CD4-positive, alpha-beta T cell treated with Interleukin-12 subunit alpha and Interleukin-12 subunit beta, for 1 hour (primary cell): ENCODE measurements around the gene HOXD3.

Experiments
- DNase-seq: peaks from one replicate; pipeline ENCODE4 v3.0.0-alpha.2; 2020

Gene HOXD3

DNA sequence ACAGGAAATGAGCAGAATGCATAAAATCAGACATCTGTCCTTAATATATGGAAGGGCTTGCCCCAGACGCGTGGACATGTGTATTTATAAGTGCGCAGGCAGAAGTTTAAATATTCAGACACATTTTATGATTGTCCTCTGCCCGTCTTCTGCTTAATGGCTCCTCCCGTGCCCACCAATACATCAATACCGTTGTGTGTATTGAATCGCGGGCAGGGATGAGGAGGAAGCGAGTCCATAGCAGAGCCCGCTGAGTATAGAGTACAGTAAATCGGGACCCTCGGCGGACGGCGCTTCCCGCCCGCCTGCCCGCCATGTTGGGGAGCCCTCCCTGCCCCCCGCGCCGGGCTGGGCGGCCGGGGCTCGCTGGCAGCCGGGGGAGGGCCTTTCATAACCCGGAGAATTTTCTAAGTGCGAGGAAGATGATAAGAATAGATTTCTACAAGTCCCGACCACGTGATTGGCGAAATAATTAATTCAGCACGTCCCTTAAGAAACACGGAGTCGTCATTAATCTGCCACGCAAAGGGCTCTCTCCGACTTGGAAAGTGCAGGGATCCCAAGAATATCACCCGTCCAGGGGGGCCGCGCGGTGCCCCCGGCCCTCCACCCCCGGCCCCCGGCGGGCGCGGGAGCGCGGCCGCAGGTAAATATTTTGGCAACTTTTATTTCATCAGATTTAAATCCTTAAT lies at the start of gene HOXD3:
Gene HOXD3 (plus strand): TSS at position 501 of the 692 bp plus-strand sequence. CDS start 11,808 bp downstream, outside the sequence.
- DNase-seq = no peak

DNA sequence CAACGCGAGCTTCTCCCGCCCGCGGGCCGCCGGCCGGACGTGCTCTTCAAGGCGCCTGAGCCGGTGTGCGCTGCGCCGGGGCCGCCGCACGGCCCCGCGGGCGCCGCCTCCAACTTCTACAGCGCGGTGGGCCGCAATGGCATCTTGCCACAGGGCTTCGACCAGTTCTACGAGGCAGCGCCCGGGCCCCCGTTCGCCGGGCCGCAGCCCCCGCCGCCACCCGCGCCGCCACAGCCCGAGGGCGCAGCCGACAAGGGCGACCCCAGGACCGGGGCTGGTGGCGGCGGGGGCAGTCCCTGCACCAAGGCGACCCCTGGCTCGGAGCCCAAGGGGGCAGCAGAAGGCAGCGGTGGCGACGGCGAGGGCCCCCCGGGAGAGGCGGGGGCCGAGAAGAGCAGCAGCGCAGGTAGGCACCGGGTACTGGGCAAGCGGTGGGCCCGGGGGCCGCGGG lies 49.4 kb upstream of the HOXD3 start:
- no peak for DNase-seq

DNA sequence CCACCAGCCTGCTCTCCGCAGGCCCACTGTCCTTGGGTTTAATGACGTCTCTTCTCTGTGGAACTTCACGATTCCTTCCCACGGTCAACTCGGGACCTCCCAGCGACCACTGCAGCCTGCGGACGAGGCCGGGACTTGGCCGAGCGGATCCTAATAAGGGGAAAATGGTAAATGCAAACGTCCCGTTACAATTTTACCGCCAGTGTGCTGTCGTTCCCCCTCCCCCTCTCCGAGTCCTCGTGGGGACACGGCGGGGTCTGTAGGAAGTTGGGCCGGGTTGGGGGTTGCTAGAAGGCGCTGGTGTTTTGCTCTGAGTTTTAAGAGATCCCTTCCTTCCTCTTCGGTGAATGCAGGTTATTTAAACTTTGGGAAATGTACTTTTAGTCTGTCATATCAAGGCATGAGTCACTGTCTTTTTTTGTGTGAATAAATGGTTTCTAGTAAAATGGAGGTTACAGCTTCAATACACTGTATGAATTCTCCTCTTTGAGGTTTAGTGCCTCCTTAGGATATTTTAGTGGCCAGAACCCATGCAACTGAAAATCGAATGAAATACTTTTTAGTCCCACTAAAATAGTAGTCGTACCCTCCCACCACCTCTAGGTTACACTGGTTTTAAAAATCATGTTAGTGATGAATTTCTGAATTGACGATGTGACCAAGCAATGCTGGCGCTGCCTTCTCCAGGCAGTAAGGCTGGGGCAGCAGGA lies 47.8 kb upstream of the HOXD3 start:
- DNase-seq = no peak

DNA sequence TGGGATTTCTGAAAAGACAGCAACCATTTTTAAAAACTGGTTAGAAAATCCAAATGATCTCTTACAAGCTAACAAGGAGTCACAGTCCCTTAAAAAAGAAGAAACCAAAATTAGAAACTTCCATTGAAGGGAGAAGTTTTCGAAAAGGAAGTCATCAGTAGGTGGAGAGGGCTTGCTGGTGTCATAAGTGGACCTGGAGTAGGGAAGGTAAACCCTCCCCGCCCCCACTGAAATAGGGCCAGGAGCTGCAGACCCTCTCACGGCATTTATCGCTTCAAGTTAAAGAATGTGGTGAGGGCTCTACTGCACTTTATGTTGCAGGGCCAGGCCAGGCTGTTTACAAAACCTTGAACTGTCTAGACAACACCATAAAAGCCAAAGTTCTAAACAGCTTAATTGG lies 47.2 kb upstream of the HOXD3 start:
- DNase-seq = no peak

DNA sequence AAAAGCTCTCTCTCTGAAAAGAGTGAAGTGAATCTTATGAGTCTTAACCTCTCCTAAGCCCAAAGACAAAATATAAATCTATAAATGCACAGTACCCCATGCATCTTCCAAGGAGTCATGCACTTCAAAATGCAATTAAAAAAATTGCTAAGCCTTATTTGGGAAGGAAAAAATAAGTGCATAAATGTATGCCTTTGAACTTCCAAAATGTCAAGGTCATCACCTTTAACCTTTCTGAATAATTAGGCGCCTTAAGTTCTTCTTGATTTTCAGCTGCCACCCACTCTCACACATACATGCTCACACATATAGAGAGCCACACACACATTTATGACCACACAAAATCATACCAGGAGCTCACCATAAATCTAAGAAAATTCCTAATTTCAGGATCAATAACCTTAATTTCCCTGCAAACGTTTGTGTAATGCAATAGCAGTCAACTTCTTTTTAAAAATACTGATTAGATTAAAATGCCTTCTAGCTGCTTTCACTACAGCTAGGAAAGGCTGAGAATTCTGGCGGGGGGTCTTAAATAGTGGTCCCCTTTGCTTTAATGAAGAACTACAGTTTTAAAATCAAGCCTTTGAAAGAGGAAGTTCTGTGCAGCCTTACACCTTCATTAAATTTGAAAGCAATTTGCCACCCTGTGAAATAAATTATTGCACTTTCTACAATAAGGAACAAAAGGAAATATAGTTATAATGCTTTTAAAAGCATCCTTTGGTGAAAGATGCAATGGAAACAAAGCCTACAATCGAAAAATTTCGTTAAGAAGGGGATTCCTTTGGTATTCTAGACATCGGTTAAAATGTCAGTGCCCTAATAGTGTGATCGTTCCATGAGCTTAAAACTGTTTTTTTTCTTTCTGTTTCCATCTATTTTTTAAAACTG lies 46.4 kb upstream of the HOXD3 start:
- DNase-seq = no peak

DNA sequence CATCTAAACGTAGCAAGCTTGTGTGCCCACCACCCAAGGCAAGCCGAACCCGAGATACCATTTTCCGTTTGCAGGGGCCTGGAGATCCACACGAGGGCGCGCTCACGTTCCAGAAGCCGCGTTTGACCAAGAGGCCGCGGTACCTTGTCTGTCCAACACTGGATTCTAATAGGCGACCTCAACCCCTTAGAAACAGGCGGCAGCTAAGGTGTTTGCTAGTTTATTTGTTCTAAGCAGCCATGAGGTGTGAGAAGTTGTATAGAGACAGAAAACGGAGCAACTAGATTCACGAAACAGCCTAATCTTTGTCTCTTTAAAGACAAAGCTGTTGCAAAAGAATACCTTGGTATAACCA lies 45.8 kb upstream of the HOXD3 start:
- DNase-seq = no peak

DNA sequence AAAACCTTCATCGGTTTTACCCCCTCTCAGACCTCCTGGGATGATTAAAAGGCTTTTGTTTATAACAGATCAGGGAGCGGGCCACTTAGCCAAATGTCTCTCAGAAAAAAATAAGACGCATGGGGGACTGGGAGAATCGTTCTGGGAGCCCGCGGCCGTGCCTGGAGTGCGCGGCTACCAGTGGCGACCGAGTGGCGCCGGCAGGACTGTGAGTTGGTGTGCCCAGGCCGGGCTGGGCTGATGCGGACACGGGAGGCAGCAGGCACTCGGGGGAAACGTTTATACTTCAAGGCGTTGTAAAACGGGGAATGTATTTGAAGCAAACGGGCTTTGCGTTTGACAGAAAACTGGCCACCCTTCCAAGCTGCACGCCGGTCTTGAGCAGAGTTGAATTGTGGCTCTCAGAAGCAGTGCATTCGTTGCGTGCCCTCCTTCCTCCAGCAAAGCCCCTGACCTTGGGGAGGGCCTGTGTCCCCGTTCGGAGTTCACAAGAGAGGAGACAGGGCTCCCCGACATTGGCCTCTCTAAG lies 45.2 kb upstream of the HOXD3 start:
- no peak for DNase-seq

DNA sequence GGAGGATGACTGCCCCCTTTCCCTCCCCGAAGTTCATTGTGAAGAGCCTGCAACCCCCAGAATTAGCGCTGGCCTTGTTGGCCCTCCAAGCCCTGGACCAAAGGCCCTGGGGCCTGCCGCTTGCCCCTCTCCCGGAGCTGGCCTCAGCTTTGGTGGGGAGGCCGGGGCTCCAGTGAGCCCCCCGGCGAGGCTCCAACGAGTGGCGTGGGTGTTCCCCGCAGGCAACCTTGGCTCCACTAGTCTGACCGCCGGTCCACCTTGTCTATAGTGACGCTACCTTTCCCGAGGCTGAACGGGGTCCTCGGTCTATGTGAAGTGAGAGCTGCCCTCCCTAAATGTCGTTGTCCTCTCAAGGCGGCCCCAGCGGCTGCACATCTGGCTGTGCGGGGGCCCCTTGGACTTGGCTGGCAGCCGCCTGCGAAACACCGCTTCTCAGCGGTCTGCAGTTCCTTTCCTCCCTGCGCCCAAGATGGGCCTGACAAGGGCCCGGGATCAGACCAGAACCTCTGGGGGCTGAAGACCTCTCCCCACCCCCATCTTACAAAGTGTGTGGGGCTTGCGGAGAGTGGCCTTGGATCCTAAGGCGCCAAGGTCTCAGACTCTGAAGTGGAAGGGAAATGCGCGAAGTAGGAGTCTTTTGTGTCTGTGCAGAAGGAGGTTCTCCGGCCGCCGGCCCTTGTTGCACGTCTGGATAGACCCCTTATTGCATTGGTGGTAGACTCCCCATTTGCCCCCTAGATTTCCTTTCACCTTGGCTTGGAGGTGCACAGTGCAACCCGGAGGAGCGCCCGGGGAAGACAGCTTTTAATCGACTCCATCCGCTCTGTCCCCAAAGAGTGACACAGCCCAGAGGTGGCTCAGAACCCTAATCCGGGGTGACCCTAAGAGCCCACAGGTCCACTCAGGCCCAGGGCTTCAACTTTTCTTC lies 44.5 kb upstream of the HOXD3 start:
- no peak for DNase-seq

DNA sequence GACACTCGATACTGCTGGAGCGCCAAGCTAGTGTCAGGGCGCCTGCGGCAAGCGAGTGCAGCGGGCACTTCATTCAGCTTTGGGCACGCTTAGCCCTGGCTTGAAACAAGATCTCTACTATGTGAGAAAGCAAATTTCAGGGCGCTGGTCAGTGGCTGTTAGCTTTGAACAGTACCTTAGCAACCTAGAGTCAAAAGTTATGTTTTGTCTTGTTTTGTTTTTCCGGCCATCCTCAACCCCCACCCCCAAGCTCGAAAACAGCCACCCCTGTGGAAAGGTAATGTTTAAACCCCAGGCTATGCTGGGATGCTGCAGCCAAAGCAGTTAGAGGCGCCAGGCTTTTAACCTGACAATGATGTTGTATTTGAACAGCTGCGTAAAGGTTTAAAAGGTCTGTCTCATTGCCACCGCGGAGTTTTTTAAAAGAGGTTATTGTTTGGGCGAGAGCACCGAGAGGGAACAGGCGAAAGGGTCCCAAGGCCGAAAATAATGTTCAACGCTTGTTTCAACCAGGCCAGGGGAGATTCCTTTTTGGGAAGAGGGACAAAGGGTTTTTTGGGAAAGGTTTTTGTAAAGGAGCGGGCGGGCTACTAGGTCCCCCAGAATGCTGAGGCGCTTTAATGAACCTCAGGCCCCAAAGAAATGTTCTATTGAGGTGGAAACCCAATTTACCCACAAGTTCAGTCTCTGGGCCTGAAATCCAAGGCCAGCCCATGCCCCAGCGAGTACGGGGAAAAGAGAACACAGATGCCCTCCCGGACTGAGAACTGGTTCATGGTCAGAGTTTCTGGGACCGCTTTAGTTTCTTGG lies 42.8 kb upstream of the HOXD3 start:
- no peak for DNase-seq

DNA sequence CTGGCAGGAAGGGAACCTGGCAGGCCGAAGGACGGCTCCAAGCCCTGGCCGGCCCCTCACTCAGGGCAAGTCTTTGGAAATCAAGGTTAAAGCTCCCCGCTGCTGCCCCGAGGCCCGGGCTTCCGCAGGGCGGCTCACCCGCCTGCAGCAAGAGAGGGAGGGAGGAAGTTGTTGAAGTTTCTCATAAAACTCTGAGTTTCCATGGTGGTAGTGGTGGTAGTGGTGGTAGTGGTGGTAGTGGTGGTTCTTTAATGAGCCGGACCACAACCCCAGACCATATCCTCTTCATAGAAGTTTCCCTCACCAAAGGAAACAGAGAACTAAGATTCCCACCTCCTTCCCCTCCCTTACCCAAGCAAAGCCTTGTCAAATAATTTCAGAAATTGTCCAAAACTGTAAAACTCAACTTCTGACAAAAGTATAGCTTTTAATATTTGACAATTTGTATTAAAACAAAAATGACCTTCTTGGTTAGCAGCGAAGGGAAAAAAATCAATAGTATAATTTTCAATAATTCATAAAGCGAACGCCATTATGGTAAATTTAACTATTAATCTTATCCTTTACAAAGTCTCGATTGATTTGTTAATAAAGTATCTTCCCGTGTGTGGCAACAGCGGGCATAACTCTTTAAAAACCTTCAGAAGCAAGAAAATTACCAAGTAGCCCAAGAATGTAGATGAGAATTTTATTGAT lies 42.0 kb upstream of the HOXD3 start:
- no peak for DNase-seq

DNA sequence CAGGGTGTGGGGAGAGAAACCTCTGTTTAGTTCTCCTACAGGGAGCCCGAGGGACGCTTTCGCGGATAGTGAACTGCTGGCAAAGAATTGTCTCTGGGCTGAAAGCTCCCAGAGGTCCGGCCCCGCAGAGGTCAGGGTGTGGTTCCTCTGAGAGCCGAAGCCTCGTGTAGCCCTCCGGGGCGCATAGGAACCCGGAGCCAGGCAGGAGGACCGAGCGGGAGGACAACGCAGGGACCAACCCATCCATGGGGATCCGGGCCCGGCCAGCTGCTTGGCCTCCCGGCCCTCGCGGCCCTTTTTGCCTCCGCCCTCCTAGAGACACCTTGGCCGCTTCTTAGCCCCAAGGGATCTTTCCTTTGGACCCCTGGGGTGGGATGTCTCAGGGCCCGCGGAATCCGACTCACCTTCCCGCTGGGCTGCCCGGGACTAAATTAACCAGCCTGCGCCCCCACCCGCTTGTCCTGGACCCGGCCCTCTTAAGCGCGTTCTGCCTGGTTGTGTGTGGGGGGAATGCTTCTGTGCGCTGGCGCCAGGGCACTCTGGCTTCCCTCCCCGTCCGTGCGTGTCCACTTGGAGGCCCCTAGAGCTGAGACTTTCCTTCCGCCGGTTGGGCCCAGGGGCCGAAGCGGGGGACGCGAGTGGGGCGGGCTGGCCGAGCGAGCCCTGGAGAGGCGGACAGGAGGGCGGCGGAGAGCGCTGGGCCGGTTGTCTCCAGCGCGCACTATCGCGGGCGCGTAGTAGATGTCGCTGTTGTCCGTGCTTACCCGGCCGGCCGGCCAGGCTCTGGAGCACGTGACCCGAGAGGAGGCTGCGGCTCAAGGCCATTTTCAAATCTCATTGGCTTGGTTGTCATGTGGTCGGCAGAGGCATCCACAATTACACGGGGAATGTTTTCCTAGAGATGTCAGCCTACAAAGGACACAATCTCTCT lies 41.0 kb upstream of the HOXD3 start, which contains the start of gene HOXD10:
Gene HOXD10 (plus strand): TSS at position 896 of the 931 bp plus-strand sequence. CDS start 56 bp downstream, outside the sequence.
- DNase-seq = no peak

DNA sequence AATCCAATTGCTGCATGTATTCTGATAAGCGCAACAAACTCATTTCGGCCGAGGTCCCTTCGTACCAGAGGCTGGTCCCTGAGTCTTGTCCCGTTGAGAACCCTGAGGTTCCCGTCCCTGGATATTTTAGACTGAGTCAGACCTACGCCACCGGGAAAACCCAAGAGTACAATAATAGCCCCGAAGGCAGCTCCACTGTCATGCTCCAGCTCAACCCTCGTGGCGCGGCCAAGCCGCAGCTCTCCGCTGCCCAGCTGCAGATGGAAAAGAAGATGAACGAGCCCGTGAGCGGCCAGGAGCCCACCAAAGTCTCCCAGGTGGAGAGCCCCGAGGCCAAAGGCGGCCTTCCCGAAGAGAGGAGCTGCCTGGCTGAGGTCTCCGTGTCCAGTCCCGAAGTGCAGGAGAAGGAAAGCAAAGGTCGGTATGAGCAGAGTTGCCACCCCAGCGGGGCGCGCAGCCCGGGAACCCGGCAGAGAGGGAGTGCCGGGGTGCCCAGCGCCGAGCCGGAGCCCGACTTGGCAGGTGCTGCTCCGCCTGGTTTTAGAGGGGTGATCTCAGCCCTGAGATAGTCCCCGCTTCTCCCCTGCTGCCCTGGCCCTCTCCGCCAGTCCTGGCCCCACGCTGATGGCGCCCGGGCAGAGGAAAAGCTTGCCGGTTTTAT lies 39.8 kb upstream of the HOXD3 start:
- DNase-seq = no peak

DNA sequence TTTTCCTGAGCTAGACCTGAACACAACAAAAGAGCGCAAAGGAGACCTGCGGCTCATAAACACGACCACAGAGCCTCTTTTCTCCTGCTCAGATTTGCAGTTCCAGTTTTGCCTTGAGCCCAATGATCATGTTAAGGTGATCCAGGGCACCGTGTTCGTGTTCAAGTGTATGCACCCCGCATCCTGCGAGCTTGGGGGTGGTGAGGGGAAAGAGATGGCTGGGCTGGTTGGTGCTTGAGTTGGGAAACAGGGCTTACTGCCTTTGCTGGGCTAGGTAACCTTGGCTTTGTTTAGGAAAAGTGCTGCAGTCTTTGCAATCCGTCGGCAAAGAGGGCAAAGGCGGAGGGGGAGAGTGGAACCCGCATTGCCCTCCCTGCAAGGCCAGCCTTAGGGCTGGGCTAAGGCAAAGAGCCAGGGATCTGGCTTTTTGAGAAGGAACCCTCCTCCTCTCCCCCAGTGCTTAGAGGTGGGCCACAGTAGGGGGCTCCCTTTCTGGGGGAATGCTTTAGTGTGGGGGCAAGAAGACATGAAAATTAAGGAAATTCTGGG lies 39.2 kb upstream of the HOXD3 start:
- DNase-seq = no peak

DNA sequence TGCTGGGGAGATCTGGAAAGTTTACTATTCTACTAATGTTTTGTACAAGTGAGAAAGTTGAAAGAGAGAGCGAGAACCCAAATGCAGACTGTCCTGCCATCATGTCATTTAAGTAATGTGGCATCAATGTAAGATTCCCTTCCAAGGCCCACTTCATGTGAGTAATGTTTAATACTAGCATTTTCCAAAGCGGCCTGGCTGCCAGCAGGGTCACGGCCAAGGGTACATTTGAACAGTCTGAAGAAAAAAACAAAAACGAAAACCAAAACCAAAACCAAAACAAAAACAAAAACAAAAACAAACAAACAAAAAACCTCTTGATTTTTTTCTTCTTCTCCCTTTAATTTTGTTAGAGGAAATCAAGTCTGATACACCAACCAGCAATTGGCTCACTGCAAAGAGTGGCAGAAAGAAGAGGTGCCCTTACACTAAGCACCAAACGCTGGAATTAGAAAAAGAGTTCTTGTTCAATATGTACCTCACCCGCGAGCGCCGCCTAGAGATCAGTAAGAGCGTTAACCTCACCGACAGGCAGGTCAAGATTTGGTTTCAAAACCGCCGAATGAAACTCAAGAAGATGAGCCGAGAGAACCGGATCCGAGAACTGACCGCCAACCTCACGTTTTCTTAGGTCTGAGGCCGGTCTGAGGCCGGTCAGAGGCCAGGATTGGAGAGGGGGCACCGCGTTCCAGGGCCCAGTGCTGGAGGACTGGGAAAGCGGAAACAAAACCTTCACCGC lies 38.3 kb upstream of the HOXD3 start:
- DNase-seq = no peak

DNA sequence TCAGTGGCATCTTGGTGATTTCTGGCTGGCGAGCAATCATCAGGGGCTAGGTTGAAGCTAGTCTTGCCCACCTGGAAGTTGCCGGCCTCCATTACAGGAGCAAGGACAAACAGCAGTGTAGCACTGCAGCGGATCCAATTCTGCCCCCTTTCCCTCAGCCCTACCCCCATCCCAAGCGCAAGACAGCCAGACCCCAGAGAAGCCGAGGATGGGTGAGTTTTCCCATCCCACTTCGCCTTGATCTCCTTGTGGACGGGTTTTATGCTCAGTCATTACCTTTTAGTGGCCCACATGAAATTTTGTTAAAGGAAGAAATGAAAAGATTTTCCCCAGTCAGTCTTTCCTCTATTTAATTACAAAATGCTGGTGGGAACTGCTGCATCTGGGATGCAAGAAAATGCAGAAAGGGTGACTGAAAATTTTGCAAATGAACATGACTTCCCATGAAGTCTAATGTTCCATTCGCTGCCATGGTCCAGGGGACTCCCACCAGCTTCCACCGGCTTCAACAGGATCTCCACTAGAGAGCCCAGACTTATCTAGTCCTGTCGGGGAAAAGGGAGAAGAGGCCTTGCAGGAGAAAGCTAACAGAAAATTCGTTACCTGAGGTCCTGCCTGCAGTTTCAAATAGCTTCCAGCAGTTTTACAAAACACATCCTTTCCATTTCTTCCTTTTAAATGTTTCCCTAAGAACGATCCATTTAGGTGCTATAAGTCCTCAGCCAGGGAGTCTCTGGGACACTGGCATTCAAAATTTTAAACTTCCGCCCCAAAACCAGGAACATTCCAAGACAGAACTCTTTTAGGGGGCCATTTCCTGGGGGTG lies 36.5 kb upstream of the HOXD3 start:
- no peak for DNase-seq

DNA sequence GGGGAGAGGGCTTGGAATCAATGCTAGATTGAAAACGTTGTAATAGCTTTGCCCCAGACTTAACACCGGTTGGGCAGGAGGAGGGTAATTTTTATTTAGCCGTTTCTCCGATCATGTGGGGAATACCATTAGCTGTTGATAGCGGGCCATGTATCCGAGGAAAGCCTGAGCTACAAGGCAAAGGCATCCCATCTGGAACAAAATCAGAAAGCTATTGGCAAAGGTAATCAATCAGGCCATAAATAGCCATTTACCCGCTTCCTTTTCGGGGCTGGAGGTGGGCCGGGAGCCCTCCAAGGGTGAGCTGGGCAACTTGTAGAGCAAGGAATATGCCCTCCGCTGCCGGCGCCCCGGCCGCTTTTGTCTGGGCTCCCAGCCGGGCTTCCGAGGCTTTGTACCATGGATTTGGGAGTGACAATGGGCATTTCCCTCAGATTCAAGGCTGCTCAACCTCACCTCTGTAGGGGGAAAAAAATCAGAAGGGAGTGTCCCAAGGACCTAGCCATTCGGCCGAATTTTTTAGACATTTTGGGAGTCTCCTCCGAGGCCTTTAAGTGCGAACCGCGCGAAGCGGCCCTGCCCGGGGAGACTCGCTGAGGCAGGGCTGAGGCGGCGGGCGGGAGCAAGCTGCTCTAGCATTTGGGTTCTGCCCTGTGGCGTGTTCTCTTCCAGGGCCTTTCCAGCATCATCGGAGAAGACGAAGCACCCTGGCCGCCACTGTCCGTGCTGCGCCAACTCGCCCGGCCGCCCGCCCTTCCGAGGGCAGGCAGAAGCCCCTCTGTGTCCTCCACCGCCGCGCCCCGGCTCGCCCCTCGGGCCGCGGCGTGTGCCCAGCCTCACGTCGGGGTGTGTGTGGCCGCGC lies 35.7 kb upstream of the HOXD3 start:
- no peak for DNase-seq
